PFSK-1 (cell line): ENCODE results near the gene IER2.

Experiments used
- FOXP2 ChIP-seq: optimal IDR thresholded peaks from 2 replicates; pipeline ENCODE3; 2011; ENCODE audit warnings: borderline replicate concordance, control low read depth, inconsistent platforms; ENCODE audit not compliant: insufficient read depth; ENCODE audit errors: extremely low read length, extremely low read depth
- POLR2AphosphoS5 ChIP-seq: IDR thresholded peaks from 2 replicates; pipeline ENCODE4 v1.6.1; 2012; ENCODE audit warnings: low read depth, mild to moderate bottlenecking, control low read depth, low read length, moderate library complexity
- SIN3A ChIP-seq: IDR thresholded peaks from 2 replicates; pipeline ENCODE4 v1.6.1; 2012; ENCODE audit warnings: mild to moderate bottlenecking, low read length, moderate library complexity, borderline replicate concordance; ENCODE audit not compliant: insufficient read depth
- TAF1 ChIP-seq: IDR thresholded peaks from 2 replicates; pipeline ENCODE4 v1.6.1; 2012; ENCODE audit warnings: low read length, control low read depth, borderline replicate concordance; ENCODE audit not compliant: insufficient read depth
- TF ChIP-seq, protein P1 (sequence below), 2 experiments: IDR thresholded peaks; 2 replicates each; pipeline versions ENCODE4 v1.6.1 to v1.8.0; 2011 to 2012; ENCODE audit warnings: low read depth in 2 of 2, low read length in 2 of 2, control low read depth in 1 of 2, inconsistent platforms in 1 of 2, mild to moderate bottlenecking in 1 of 2, moderate library complexity in 1 of 2; ENCODE audit not compliant: insufficient read depth in 1 of 2

IER2 gene

DNA sequence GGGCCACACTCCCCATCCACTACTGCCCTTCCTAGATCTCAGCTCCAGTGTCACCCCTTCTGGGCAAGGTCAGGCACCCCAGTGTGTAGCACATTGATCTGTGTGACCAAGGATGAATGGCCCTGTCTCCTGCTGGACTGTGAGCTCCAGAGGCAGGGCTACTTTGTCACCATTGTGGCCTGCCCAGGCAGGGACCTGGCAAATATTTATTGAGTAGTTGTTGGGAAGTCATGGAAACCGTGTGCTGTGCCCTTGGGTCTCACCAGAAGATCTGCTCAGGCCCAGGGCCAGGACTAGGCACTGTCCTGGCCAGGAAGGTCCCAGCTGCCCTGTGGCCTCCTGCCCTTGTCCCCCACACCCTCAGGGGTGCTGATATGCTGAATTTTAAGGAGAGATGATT is 21.6 kb upstream of the IER2 start:
- TF ChIP-seq FOXP2, result no peak
- TF ChIP-seq SIN3A, result no peak
- TF ChIP-seq, protein P1, sequence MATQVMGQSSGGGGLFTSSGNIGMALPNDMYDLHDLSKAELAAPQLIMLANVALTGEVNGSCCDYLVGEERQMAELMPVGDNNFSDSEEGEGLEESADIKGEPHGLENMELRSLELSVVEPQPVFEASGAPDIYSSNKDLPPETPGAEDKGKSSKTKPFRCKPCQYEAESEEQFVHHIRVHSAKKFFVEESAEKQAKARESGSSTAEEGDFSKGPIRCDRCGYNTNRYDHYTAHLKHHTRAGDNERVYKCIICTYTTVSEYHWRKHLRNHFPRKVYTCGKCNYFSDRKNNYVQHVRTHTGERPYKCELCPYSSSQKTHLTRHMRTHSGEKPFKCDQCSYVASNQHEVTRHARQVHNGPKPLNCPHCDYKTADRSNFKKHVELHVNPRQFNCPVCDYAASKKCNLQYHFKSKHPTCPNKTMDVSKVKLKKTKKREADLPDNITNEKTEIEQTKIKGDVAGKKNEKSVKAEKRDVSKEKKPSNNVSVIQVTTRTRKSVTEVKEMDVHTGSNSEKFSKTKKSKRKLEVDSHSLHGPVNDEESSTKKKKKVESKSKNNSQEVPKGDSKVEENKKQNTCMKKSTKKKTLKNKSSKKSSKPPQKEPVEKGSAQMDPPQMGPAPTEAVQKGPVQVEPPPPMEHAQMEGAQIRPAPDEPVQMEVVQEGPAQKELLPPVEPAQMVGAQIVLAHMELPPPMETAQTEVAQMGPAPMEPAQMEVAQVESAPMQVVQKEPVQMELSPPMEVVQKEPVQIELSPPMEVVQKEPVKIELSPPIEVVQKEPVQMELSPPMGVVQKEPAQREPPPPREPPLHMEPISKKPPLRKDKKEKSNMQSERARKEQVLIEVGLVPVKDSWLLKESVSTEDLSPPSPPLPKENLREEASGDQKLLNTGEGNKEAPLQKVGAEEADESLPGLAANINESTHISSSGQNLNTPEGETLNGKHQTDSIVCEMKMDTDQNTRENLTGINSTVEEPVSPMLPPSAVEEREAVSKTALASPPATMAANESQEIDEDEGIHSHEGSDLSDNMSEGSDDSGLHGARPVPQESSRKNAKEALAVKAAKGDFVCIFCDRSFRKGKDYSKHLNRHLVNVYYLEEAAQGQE (IDR thresholded peaks at IDR 0.05; ENCODE audit: insufficient read depth in 1 of 2, low read depth in 2 of 2, low read length in 2 of 2), result no peak
- no peak for TF ChIP-seq POLR2AphosphoS5
- TF ChIP-seq TAF1, result no peak

DNA sequence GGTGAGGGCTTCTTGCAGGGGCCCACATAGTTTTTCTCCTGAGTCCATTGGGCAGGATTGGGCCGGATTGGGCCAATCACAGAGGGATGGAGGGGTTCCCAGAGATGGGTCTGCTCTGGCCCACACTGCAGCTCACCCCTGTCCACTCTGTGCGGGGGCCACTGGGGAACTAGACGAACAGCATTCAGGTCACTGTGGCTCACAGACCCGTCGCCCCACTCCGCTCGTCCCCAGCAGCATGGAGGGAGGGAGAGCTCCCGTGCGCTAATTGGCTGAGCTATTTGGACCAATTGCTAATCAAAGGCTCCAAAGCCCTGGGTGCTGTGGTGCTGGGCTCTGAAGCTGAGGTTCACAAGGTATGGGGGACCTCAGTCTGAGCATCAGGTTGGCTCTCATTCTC is 20.8 kb upstream of the IER2 start:
- TF ChIP-seq, protein P1 (IDR thresholded peaks at IDR 0.05; ENCODE audit: insufficient read depth in 1 of 2, low read depth in 2 of 2, low read length in 2 of 2), result no peak
- TF ChIP-seq SIN3A, result no peak

DNA sequence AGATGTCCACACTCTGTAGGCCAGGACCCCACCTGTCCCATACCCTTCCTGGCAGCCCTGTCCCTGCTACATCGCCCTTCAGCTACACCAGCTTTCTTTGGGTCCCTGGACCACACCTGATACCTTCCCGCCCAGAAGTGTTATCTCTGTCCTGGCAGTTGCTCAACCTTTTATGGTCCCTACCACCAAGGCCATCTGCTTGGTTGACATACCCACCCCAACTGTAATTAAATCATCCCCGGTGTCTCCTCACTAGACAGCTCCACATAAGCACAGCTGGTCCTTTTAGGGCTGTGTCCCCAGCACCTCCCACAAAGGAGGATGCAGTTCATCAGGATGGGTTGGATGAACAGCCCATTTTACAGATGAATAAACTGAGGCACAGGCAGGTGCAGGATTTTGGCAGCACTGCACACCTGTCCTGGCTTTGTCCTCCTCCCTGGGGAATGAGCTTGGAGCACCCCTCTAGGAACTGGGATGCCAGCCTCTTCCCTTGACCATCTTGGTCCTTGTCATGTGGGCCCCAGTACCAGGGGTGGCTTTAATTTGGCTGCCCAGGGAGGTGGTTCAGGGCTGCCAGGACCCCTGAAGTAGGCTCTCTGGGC is 19.2 kb upstream of the IER2 start:
- TF ChIP-seq SIN3A, result no peak
- no peak for TF ChIP-seq TAF1
- no peak for TF ChIP-seq FOXP2
- TF ChIP-seq, protein P1 (IDR thresholded peaks at IDR 0.05; ENCODE audit: insufficient read depth in 1 of 2, low read depth in 2 of 2, low read length in 2 of 2), result no peak
- TF ChIP-seq POLR2AphosphoS5, result no peak

DNA sequence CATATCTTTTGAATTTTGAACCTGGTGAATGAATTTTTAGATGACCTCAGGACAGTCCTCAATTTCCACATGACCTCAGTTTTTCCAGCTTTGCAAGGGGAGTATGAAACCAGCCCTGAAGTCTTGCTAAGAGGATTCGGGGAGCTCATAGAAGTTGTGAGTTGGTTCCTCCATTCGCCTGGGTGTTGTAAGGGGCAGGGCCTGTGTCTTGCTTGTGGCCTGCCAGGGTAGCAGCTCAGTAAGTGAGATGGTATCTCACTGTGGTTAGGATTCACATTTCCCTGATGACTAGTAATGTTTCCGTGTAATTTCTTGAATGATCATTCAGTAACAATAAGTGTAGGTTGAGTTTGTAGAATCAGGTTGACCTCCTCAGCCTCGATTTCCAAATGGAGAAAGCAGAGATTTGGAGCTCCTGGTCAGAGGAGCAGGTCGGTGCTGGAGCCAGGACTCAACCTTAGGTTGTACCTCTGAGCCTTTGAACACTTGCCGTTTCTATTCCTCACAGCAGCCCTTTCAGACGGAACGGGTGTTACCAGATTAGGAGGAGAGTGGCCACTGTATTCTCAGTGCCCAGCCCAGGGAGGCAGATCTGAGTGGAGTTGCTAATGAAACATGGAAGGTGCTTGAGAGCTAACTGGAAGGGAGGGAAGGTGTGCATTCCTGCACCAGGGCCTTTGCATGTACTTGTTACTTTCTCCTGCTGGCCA is 17.6 kb upstream of the IER2 start:
- TF ChIP-seq SIN3A (no peak), FOXP2 (no peak), POLR2AphosphoS5 (no peak), TAF1 (no peak)
- TF ChIP-seq, protein P1 (IDR thresholded peaks at IDR 0.05; ENCODE audit: insufficient read depth in 1 of 2, low read depth in 2 of 2, low read length in 2 of 2), result no peak

DNA sequence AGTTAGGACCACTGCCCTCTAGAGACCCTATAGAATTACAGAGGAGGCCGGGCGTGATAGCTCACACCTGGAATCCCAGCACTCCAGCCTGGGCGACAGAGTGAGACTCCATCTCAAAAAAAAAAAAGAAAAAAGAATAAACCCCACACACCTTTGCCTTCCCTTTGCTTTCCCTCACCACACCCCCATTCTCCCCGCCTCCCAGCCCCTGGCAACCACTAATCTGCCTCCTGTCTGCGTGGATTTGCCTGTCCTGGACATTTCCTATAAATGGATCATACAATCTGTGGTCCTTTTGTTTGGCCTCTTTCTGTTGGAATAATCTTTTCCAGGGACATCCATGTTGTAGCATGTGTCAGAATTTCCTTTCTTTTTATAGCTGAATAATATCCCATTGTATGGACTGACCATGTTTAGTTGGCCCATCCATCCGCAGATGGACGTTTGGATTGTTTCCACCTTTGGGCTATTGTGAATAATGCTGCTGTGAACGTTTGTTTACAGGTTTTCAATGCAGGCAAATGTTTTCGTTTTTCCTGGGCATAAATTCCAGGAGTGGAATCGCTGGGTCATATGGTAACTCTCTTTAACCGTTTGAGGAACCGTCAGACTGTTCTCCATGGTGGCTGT is 16.9 kb upstream of the IER2 start:
- no peak for TF ChIP-seq FOXP2
- TF ChIP-seq, protein P1 (IDR thresholded peaks at IDR 0.05; ENCODE audit: insufficient read depth in 1 of 2, low read depth in 2 of 2, low read length in 2 of 2), result no peak
- no peak for TF ChIP-seq POLR2AphosphoS5
- TF ChIP-seq SIN3A, result no peak
- TF ChIP-seq TAF1, result no peak
